HUES48 (cell line): ENCODE data around the gene CNTNAP4.

ENCODE experiments used
- H3K27ac ChIP-seq: one replicate; pipeline ENCODE4 v1.7.0; 2013; ENCODE audit warnings: low read depth, low read length, inconsistent platforms
- H3K27me3 ChIP-seq: 2 replicates; pipeline ENCODE4 v1.6.1; 2013; ENCODE audit warnings: mild to moderate bottlenecking, low read length; ENCODE audit not compliant: control insufficient read depth, insufficient read depth
- H3K36me3 ChIP-seq: 2 replicates; pipeline ENCODE4 v1.6.1; 2013; ENCODE audit warnings: low read length; ENCODE audit not compliant: control insufficient read depth, insufficient read depth
- H3K4me1 ChIP-seq: 2 replicates; pipeline ENCODE4 v1.6.1; 2013; ENCODE audit warnings: mild to moderate bottlenecking, low read length; ENCODE audit not compliant: control insufficient read depth, insufficient read depth
- H3K4me3 ChIP-seq: 2 replicates; pipeline ENCODE4 v1.5.1; 2013; ENCODE audit warnings: mild to moderate bottlenecking, low read depth, low read length
- H3K9ac ChIP-seq: 2 replicates; pipeline ENCODE4 v1.6.1; 2013; ENCODE audit warnings: mild to moderate bottlenecking, low read depth, low read length, moderate library complexity
- H3K9me3 ChIP-seq: 2 replicates; pipeline ENCODE4 v1.6.1; 2013; ENCODE audit warnings: low read length; ENCODE audit not compliant: control insufficient read depth, insufficient read depth

Gene CNTNAP4

DNA sequence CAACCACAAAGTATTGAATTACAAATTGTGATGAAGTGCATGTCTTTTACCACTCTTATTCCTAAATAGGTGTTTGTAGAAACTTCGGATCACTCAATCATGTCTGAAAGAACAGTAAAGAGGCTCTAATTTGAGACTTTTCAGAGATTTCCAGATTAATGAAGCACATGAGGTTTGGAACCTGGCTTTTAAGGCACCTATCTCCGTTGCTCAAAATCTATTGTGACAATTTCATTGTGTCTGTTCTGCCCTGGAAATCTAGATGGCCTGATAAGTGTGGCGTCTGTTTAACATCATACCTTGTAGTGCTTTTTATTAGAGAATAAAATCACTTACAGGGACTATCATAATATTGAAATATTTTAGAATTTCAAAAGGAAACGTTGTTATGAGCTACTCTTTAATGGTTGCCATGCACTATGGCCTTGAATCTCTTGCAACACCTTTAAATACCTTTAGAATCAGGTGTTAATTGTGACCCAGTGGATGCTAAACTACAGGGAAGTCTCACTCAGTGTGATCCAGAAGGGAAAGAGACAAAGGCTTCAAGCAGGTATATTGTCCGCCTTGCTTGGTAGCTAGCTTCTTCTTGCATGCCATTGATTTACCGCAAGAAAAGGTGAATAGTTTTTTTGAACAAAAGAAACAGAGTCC is 210.3 kb downstream of the CNTNAP4 start:
- Histone ChIP-seq H3K27ac (no peak overlapping the region), H3K9ac (no peak overlapping the region), H3K27me3 (peaks cover 21% of the 10 kb centered on the region), H3K4me3 (no peak overlapping the region), H3K4me1 (peaks cover 13% of the 10 kb centered on the region; the same call in 1 of the 2 replicates), H3K36me3 (no peaks in the 10 kb centered on the region), H3K9me3 (no peaks in the 10 kb centered on the region)

DNA sequence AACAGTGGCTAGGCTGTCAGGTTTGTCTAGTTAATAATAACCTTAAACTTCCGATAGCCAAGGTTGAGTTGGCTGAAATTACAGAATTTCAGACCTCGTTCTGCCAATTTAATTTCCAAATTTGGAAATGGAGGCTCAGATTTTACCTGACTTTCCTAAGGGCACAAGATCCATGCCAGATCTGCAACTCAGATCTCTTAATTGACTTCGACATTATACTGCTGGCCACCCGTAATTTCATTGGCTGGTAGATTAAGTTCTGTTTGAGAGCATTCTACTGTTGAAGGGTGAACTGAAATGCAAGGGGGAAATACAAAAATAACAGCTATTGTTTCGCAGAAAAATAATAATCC is 210.8 kb downstream of the CNTNAP4 start:
- Histone ChIP-seq H3K4me3 (no peak overlapping the region), H3K4me1 (peaks cover 13% of the 10 kb centered on the region; the same call in 1 of the 2 replicates), H3K27me3 (peaks cover 21% of the 10 kb centered on the region), H3K27ac (no peak overlapping the region), H3K9me3 (no peaks in the 10 kb centered on the region), H3K9ac (no peak overlapping the region), H3K36me3 (no peaks in the 10 kb centered on the region)

DNA sequence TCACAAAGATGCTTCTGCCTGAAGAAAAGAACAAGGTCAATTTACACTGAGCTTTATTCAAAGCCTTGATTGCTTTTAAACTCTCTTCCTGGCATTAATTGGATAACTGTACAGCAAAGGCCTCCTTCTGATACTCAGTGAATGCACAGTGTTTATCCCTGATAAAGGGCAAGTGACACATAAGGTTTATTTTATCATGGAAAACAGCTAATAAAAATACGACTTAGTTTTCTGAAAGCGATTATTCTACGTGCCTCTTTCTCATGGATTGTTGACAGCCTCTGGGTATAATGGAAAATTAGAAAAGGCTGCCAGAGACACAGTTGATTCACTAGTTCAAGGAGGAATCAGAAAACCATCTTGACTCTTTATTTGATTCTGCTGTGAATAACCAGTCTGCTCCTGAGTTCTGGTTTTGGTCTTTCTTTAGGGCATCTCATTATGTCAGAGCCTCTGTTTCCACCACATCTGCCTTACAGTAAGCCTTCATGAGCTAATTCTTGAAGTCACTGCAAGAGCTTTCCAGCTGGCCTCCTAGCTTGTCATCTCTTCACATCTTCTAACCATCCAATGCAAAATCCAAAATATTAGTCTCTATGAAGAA is 212.9 kb downstream of the CNTNAP4 start:
- Histone ChIP-seq H3K4me3 (no peak overlapping the region), H3K36me3 (no peaks in the 10 kb centered on the region), H3K9me3 (no peaks in the 10 kb centered on the region), H3K27ac (no peak overlapping the region), H3K27me3 (peaks cover 21% of the 10 kb centered on the region), H3K4me1 (peaks cover 13% of the 10 kb centered on the region; the same call in 1 of the 2 replicates), H3K9ac (no peak overlapping the region)

DNA sequence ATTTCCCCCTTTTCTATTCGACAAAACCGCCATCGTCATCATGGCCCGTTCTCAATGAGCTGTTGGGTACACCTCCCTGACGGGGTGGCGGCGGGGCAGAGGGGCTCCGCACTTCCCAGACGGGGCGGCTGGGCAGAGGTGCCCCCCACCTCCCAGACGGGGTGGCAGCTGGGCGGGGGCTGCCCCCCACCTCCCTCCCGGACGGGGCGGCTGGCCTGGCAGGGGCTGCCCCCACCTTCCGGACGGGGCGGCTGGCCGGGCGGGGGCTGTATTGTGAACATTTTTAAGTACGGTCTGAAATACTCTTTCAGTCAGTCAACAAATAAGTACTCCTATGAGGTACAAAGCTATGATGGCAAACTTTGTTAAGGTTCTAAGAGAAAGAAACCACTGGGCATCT is 222.8 kb downstream of the CNTNAP4 start:
- no peak overlapping the region for H3K9ac ChIP-seq
- no peaks in the 10 kb centered on the region for H3K9me3 ChIP-seq
- H3K27me3 ChIP-seq = no peaks in the 10 kb centered on the region
- H3K36me3 ChIP-seq = no peaks in the 10 kb centered on the region
- no peak overlapping the region for H3K27ac ChIP-seq
- no peaks in the 10 kb centered on the region for H3K4me1 ChIP-seq
- no peak overlapping the region for H3K4me3 ChIP-seq

DNA sequence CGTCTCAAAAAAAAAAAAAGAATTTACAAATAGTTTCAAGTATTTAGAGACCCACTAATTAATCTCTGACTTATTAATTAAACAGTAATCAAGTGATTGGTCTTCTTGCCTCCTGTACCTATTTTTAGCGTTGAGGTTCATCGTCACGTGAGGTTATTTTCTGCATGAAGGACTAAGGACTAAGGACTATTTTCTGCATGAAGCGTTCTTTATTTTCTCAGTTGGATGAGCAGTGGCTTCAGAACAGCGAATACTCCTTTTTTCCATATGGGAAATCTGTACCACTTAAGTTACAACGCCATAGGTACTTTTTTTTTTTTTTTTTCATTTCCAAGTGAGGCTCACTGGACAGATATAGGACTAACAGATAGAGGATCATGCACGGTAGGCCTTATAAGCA is 224.9 kb downstream of the CNTNAP4 start:
- no peaks in the 10 kb centered on the region for H3K9me3 ChIP-seq
- no peaks in the 10 kb centered on the region for H3K4me1 ChIP-seq
- H3K4me3 ChIP-seq = no peak overlapping the region
- no peaks in the 10 kb centered on the region for H3K36me3 ChIP-seq
- H3K9ac ChIP-seq = no peak overlapping the region
- no peak overlapping the region for H3K27ac ChIP-seq
- H3K27me3 ChIP-seq = no peaks in the 10 kb centered on the region

DNA sequence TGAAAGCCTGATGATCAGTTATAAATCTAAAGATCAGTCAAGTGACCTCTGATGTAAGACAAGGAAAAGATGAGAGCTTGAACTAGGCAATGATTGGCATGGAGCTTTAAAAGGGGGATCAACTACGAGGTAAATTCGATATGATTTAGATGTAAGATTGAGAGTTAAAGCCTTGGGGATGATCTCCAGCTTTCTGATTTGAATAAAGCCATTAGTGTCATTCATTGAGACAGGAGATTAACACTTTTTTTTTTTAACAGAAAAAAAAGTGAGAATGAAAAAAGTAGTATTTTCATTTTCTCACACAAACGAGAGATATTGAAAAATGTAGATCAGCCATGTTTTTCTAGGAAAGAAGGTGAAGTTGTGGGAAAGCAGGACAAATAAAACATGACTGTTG is 225.4 kb downstream of the CNTNAP4 start:
- H3K27ac ChIP-seq = no peak overlapping the region
- H3K9ac ChIP-seq = no peak overlapping the region

DNA sequence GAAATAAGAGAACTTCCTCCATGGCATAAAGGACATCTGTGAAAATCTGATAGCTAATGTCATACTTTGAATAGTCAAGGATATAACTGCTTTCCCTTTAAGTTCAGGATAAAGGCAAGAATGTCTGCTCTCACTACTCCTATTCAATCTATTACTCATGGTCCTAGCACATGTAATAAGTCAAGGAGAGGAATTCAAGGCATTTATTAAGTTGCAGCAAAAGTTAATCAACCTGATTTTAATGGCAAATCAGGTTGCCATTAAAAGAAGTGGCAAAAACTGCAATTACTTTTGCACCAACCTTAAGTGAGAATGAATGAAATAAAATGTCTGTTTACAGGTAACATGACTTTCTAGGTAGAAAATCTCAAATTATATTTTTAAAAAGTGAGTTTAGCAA is 225.9 kb downstream of the CNTNAP4 start:
- no peaks in the 10 kb centered on the region for H3K36me3 ChIP-seq
- no peak overlapping the region for H3K9ac ChIP-seq
- no peak overlapping the region for H3K27ac ChIP-seq
- no peak overlapping the region for H3K4me3 ChIP-seq
- no peaks in the 10 kb centered on the region for H3K4me1 ChIP-seq
- H3K27me3 ChIP-seq = no peaks in the 10 kb centered on the region
- H3K9me3 ChIP-seq = no peaks in the 10 kb centered on the region

More for the DNA sequence above, 225.4 kb downstream of the CNTNAP4 start:
- Histone ChIP-seq H3K9me3 (no peaks in the 10 kb centered on the region), H3K4me1 (no peaks in the 10 kb centered on the region), H3K27me3 (no peaks in the 10 kb centered on the region), H3K4me3 (no peak overlapping the region), H3K36me3 (no peaks in the 10 kb centered on the region)

DNA sequence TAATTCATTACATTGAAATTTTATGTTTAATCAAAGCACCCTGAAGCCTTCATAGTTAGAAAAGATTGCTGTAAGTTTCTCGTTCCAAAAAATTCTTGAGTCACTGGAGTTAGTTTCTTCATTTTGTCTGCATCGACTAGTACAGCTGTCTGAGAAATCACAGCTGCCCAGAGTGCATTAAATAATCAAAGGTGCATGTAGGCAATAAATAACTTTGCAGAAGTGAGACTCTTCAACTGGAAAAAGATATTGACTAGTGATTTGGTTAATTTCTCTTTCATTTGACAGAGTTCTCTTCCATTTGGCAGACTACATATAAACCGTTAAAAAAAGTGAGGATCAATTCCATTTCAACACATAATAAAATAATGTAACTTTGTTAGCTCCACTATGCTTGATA is 234.0 kb downstream of the CNTNAP4 start:
- no peak overlapping the region for H3K27ac ChIP-seq
- H3K9ac ChIP-seq = no peak overlapping the region
- no peaks in the 10 kb centered on the region for H3K9me3 ChIP-seq
- no peak overlapping the region for H3K4me3 ChIP-seq
- H3K4me1 ChIP-seq = no peaks in the 10 kb centered on the region
- no peaks in the 10 kb centered on the region for H3K36me3 ChIP-seq
- H3K27me3 ChIP-seq = no peaks in the 10 kb centered on the region

DNA sequence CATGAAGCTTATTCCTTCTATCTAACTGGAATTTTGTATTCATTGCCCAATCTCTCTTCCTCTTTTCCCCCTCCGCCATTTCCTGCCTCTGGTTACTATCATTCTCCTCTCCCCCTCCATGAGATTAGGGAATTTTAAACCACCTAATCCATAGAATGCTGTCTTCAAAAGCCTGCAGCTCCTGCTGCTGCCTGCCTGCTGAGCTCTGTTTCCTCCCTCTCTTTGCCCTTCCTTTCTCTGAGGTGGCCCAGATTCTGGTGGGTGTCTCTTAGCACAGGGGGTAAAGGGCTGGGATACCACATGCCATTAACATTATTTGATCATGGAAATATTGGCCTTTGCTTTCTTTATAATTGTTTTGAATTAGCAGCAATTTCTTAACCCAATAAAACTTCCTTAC is 241.6 kb downstream of the CNTNAP4 start:
- Histone ChIP-seq H3K4me1 (peaks cover 18% of the 10 kb centered on the region), H3K4me3 (no peak overlapping the region), H3K27ac (peak overlapping the region; percentile 13), H3K9ac (no peak overlapping the region), H3K9me3 (no peaks in the 10 kb centered on the region), H3K36me3 (no peaks in the 10 kb centered on the region), H3K27me3 (no peaks in the 10 kb centered on the region)

DNA sequence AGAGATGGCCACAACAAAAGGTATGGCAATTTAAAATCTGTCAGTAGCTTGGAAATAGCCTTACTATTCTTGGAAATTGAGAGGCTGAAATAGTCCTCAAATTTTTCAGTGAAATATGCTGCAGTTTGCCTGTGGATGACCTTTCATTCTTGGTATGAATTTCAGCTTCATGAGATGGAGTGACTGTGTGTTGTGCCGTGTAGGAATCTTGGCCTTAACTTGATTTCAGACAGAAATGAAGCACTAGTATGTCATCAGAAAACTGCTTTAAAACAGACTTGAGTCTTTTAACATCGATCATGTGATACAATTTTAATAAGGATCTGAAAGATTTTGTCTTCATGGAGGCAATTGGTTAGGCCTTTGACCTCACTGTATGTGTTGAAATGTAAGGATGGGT is 247.2 kb downstream of the CNTNAP4 start:
- H3K36me3 ChIP-seq = no peaks in the 10 kb centered on the region
- H3K9me3 ChIP-seq = no peaks in the 10 kb centered on the region
- H3K4me3 ChIP-seq = no peak overlapping the region
- H3K27ac ChIP-seq = no peak overlapping the region
- no peaks in the 10 kb centered on the region for H3K27me3 ChIP-seq
- H3K9ac ChIP-seq = no peak overlapping the region
- H3K4me1 ChIP-seq = peaks cover 12% of the 10 kb centered on the region

DNA sequence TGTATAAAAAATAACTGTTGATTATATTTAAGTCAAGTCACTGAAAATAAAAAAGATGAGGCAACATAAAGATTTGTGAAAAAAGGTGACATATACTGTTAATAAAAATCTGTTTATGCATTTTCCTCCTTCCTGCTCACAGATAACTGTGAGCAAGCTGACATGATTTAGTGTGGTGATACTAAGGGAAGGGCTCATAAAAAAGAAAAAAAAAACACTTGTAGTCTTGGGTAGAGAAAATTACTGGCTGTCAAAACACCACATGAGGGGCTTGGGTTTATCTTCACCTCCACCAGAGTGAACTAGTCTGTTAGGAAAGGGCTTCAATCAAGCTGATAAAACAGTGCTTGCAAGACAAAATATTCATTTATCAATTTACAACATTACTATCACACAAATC is 247.6 kb downstream of the CNTNAP4 start:
- Histone ChIP-seq H3K9me3 (no peaks in the 10 kb centered on the region), H3K4me3 (no peak overlapping the region), H3K4me1 (peaks cover 8% of the 10 kb centered on the region), H3K27ac (no peak overlapping the region), H3K9ac (no peak overlapping the region), H3K27me3 (no peaks in the 10 kb centered on the region), H3K36me3 (no peaks in the 10 kb centered on the region)
